Suppressor macrophage (primary cell): ENCODE measurements around the gene KLRC1.
"Not testable (repeated sequence)": the region's sequence is repeated elsewhere in the genome, so short reads cannot be mapped to it uniquely, and the experiment has no call there.

Source experiments
- DNase-seq, 4 experiments: peaks; one replicate each; pipeline ENCODE4 v3.0.0-alpha.2; 2020 to 2022

The KLRC1 gene

DNA sequence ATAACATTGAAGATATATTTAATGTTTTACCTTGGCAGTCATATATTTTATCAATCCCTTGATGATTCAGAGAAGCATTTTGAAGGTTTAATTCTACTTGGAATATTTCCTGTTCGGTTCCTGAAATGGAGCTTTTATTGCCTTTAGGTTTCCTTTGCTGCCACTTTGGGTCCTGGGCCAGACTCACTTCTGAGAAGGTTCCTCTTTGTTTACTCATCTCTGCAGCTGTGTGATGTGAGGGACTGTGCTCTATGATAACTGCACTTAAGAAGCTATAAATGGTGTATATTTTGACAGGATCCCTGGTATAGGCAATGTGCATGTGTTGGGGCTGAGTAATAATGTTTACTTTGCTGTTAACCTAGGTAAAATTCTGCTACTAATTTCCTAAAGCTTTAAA lies 32.8 kb downstream of the KLRC1 start, which contains the start of gene KLRC3:
Gene KLRC3, minus strand, starts transcription at position 262 of the 400 bp plus-strand sequence. Its CDS starts 45 bp downstream, at position 217.
- DNase-seq, result not testable (repeated sequence)

GRCh38 chr12:10409392-10409791 lies 43.8 kb downstream of the KLRC1 start, which contains the start of gene KLRC4:
Gene KLRC4 (minus strand): TSS chr12:10409757. CDS start chr12:10409575, 182 bp downstream.
- peak; percentile 52 to 72 (median 56) for DNase-seq

DNA sequence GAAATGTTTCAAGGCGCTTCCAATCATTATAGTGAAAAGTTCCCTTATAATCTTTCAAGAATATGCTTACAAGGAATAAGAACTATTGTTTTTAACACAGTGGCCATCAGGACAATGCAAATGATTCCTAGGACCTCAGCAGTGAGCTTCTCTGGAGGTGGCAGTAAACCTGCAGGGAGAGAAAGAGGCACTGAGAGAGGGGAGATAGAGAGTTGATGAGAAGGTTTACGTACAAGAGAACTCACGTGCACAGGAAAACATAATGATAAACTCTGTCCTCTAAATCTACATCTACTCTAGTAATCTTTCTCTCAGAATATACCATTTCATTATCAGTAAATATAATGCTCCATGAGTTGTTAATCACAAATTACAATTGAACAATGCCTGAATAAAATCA lies 44.3 kb downstream of the KLRC1 start:
- no peak for DNase-seq

DNA sequence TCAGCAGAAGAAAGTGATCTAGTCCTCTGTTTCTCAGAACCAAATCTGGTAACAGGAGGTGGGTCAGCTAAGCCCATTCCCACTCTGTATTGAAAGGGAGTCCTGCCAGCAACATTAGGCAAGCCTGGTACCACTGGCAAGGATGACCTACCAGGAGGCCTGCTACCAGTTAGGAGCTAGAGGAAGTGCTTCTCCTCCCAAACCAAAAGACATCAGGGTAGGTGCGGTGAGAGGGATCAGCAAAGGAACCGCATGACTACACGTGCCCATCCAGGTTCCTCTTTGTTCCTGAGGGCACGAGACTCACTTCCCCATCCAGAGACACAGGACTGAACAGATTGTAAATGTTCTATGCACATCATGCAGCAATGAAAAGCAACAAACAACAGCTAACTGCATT lies 46.5 kb downstream of the KLRC1 start:
- peak; percentile 77 to 91 (median 84) for DNase-seq

DNA sequence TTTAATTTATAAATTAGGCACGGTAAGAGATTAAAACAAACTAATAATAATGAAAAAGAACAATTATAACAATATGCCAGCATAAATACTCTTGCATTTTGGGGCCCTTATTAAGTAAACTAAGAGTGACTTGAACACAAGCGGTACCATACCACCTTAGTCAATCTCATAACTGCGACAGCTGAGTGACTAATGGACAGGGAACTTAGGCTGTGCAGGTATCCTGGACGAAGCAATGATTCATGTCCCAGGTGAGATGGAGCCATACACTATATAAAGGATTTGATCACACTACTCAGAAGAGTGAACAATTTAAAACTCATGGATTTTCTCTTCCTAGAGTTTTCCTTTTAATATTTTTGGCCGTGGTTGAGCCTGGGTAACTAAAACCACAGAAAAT lies 47.9 kb downstream of the KLRC1 start:
- no peak for DNase-seq

- DNase-seq, result no peak
These were observed 48.4 kb downstream of the KLRC1 start for GRCh38 chr12:10404798-10405197.

GRCh38 chr12:10400829-10401228 lies 52.3 kb downstream of the KLRC1 start:
- DNase-seq, result no peak

- no peak for DNase-seq
These were observed 55.0 kb downstream of the KLRC1 start for GRCh38 chr12:10398168-10398567.

- DNase-seq, result no peak
These were observed 55.9 kb downstream of the KLRC1 start for GRCh38 chr12:10397296-10397695.

- not testable (repeated sequence) for DNase-seq
These were observed 57.0 kb downstream of the KLRC1 start for GRCh38 chr12:10396176-10396575.
